CD4-positive, alpha-beta T cell treated with Interferon gamma for 1 hour (primary cell): ENCODE data around the gene CD3E.

Experiments
- DNase-seq: peaks from one replicate; pipeline ENCODE4 v3.0.0-alpha.2; 2020

Gene CD3E

DNA sequence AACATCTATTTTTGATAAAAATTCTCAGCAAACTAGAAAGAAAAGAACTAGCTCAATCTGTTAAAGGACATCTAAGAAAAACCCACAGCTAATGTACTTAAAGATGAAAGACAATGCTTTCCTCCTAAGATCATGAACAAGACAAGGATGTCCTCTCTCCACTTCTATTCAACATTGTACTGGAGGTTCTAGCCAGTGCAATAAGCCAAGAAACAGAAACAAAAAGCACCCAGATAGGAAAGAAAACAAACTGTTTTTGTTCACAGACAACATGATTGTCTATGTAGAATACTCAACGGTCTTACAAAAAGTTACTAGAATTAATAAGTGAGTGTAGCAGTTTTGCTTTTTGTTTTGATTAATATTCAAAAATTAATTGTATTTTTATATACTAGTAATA is 30.2 kb downstream of the CD3E start:
- no peak for DNase-seq

DNA sequence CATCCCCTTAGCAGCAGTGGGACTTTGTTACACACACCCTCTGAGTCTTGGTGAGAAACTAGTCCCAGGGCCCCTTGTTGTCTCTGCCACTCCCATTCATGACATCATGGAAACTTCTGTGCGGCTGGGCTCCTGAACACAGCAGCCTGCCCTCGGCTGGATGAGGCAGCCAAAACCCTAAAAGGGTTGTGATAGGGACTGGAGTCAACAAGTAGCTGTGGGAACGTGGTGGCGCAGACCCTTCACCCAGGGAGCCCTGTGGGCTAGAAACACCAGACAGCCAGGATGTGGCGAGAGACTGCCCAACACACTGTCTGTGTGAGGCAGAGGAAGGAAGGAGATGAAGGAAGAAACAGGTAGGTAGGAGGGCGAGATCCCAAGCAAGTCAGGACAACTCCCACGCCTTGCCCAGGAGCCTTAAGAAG is 34.1 kb downstream of the CD3E start:
- peak; percentile 87 for DNase-seq

DNA sequence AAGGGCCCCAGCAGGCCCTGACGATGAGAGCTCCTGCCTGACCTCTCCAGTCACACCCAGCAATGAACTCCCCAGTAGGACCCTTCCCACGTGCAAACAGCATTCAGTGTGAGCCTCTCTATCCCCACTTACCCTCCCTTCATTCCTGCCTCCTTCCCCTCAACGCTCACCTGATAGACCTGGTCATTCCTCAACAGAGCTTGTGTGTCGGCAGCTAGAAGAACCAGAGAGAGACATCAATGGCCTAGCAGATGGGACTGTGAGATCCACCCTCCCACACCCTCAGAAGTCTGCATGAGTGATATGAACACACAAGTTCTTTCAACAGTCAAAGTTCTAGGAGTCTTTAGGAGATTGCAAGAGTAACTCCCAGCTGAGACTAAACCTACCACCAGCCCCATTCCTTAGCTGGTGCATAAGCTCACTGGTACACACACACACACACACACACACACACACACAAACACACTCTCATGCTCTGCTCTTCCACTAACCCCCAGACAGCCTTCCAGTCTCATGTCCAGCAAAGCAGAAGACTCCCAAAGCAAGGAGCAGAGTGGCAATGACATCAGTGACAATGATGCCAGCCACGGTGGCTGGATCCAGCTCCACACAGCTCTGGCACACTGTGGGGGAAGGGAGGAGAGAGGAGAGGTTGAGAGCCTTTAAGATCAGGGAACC is 34.9 kb downstream of the CD3E start:
- no peak for DNase-seq

- DNase-seq = no peak
Observed at GRCh38 chr11:118340449-118340848, 35.9 kb downstream of the CD3E start.

DNA sequence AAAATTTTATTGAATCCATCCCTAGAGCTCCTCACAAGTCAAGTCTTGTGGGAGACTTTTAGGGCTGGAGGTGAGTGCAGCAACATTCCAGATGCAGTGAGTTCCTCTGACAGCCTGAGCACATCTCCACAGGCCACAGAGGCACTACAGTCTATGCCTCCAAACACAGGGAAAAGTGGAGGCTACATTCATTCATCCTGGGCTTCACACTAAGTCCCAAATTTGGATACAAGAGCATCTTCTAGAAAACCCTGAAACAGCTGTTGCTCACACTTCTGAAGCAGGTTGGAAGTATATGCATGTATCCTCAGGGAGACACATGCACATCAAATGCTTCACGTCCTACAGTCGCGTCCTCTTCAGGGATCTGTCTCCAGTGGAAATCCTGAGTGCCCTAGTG is 36.7 kb downstream of the CD3E start:
- no peak for DNase-seq

- no peak for DNase-seq
Observed at GRCh38 chr11:118341815-118342489, 37.4 kb downstream of the CD3E start.

GRCh38 chr11:118342503-118343161 is 38.1 kb downstream of the CD3E start, which contains the start of gene CD3D:
CD3D (minus strand) TSS chr11:118342705; CDS start chr11:118342607, 98 bp downstream.
- peak; percentile 50 for DNase-seq

- DNase-seq = no peak
Observed at GRCh38 chr11:118343248-118343647, 38.7 kb downstream of the CD3E start.

DNA sequence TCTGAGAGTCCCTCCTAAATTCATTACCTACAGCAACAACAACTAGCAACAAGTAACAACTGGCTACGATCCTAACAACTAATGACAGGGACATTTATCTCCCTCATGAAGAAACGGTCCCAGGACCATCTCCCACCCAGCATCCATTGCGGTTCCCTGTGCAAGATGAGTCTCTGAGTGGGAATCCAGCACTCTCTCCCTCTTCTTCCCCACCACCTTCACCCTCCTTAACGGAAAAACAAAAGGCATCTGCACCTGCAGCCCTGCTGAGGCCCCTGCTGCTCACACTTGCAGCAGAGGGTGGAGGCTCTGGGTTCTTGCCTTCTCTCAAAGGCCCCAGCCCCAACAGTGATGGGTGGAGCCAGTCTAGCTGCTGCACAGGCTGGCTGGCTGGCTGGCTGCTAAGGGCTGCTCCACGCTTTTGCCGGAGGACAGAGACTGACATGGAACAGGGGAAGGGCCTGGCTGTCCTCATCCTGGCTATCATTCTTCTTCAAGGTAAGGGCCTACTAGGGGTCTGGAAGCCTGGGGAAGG is 39.5 kb downstream of the CD3E start, which contains the start of gene CD3G:
CD3G (plus strand) TSS at position 364 of the 535 bp plus-strand sequence; CDS start at position 444, 80 bp downstream.
- DNase-seq = peak; percentile 60

- DNase-seq = no peak
Observed at GRCh38 chr11:118349475-118349874, 44.9 kb downstream of the CD3E start.

- no peak for DNase-seq
Observed at GRCh38 chr11:118353084-118353710, 48.7 kb downstream of the CD3E start.

DNA sequence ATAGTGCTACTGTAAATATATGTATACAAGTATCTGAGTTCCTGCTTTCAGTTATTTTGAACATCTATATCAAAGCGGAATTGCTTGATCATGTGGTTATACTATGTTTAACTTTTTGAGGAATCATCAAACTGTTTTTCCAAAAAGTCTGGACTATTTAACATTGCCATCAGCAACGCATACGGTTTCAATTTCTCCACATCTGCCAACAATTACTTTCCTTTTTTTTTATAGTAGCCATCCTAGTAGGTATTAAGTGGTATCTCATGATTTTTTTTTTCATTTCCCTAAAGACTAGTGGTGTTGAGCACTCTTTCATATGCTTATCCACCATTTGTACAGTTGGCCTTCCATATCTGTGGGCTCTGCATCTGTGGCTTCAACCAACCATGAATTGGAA is 53.5 kb downstream of the CD3E start:
- DNase-seq = no peak

DNA sequence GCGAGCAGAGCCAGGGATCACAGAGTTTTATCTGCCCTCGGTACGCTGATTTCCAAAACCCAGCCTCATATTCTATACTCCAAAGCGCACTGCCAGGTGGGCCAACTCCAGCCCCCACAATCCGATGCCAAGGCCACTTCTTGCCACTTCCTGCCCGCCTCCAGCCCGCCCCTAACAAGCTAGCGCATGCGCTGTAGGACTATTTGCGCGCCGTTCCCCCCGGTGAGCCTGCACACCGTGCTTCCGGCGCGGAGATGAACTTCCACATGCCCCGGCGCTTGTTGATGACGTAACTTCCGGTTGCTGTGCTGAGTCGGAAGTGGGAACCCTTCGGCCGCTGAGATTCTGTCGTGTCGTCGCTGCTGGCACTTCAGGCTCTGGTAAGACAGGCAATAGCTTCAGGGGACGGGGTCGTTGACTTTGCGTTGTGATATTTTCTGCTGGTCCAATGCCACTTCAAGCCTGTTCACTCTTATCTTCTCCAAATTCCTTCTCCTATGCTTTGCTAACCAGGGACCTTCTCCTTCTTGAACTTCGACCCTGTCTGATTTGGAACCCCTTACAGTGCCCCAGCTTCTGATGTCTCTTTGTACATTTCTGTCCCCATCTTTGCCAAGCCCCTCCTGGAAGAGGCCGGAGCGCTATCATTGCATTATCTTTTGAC is 54.9 kb downstream of the CD3E start, which contains the start of gene UBE4A:
UBE4A (plus strand) TSS at position 306 of the 664 bp plus-strand sequence. CDS start 5,481 bp downstream, outside the sequence.
- DNase-seq = peak; percentile 97

DNA sequence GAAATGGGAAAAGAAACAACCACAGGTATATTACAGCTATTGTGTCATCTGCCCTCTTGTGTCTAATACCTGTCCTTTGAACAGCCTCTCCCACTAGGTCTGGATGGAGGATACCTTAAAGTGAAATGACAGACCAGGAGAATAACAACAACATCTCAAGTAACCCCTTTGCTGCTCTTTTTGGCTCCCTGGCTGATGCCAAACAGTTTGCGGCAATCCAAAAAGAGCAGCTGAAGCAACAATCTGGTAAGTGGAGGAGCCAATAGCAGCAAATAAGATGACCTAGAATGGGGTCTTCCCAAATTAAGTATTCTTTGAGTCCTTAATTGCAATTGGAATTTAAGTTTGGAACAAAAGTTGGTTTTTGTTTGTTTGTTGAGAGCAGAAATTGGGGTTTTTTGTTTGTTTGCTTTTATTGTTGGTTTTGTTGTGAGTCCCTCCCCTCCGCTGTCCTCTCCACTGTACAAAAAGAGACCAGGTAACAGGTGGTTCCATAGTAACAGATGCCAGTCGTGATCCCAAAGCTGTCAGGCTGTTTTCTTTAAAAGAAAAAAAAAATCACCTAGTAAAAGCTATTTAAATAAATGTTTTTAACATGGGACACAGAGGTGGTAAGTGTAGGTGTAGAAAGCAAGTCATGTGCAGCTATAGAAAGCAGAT is 60.6 kb downstream of the CD3E start:
- no peak for DNase-seq
